IPS DF 6.9 (cell line): ENCODE measurements around the gene MCC.

Source experiments
- DNase-seq: peaks from one replicate; pipeline ENCODE4 v3.0.0-alpha.2; 2013; ENCODE audit warnings: low read depth, low spot score
- H3K27ac ChIP-seq: one replicate; pipeline ENCODE4 v1.5.1; 2013; ENCODE audit warnings: low read length, control low read depth
- H3K27me3 ChIP-seq: 2 replicates; pipeline ENCODE4 v1.6.1; 2013; ENCODE audit warnings: mild to moderate bottlenecking, low read length; ENCODE audit not compliant: control insufficient read depth, insufficient read depth
- H3K36me3 ChIP-seq: 2 replicates; pipeline ENCODE4 v1.6.1; 2013; ENCODE audit warnings: low read length; ENCODE audit not compliant: control insufficient read depth, insufficient read depth
- H3K4me1 ChIP-seq: 2 replicates; pipeline ENCODE4 v1.6.1; 2013; ENCODE audit warnings: low read length; ENCODE audit not compliant: control insufficient read depth, insufficient read depth
- H3K4me3 ChIP-seq: 2 replicates; pipeline ENCODE4 v1.5.1; 2013; ENCODE audit warnings: mild to moderate bottlenecking, low read length
- H3K9me3 ChIP-seq: 2 replicates; pipeline ENCODE4 v1.6.1; 2013; ENCODE audit warnings: low read length, inconsistent platforms; ENCODE audit not compliant: control insufficient read depth, insufficient read depth
- WGBS: extraction: QIAGEN DNeasy Blood & Tissue Kit; methylation state at CpG from one replicate; pipeline ENCODE4 v1.1.7; 2013; ENCODE audit warnings: mixed read lengths, missing lambda C conversion rate; ENCODE audit not compliant: insufficient read length, insufficient coverage; 5-methylcytosine and 5-hydroxymethylcytosine counted together

MCC gene

GRCh38 chr5:113255579-113256386, 232.5 kb downstream of the MCC start:
- H3K4me3 ChIP-seq: no peak overlapping the region
- H3K27me3 ChIP-seq: no peaks in the 10 kb centered on the region
- 100% methylated on average over 1 of the region's 5 CpGs for WGBS
- no peak overlapping the region for H3K27ac ChIP-seq
- H3K9me3 ChIP-seq: no peaks in the 10 kb centered on the region
- DNase-seq: no peak
- no peaks in the 10 kb centered on the region for H3K4me1 ChIP-seq
- H3K36me3 ChIP-seq: no peaks in the 10 kb centered on the region

GRCh38 chr5:113255105-113255504, 233.1 kb downstream of the MCC start:
- DNase-seq: no peak
- H3K4me3 ChIP-seq: no peak overlapping the region
- no peaks in the 10 kb centered on the region for H3K27me3 ChIP-seq
- H3K27ac ChIP-seq: no peak overlapping the region
- no peaks in the 10 kb centered on the region for H3K4me1 ChIP-seq
- no peaks in the 10 kb centered on the region for H3K36me3 ChIP-seq
- no CpG with 5 or more reads among the region's 4 CpGs for WGBS
- no peaks in the 10 kb centered on the region for H3K9me3 ChIP-seq

GRCh38 chr5:113253037-113253436, 235.2 kb downstream of the MCC start:
- DNase-seq: no peak
- Histone ChIP-seq H3K27me3 (no peaks in the 10 kb centered on the region), H3K9me3 (no peaks in the 10 kb centered on the region), H3K36me3 (no peaks in the 10 kb centered on the region), H3K27ac (no peak overlapping the region), H3K4me1 (no peaks in the 10 kb centered on the region; the same call in 1 of the 2 replicates), H3K4me3 (no peak overlapping the region)
- WGBS: no CpG with 5 or more reads among the region's 3 CpGs

GRCh38 chr5:113252066-113252465, 236.2 kb downstream of the MCC start:
- Histone ChIP-seq H3K27ac (no peak overlapping the region), H3K9me3 (no peaks in the 10 kb centered on the region), H3K4me1 (no peaks in the 10 kb centered on the region; the same call in 1 of the 2 replicates), H3K27me3 (no peaks in the 10 kb centered on the region), H3K36me3 (no peaks in the 10 kb centered on the region), H3K4me3 (no peak overlapping the region)
- no peak for DNase-seq
- WGBS: 100% methylated on average over 1 of the region's 7 CpGs

GRCh38 chr5:113250341-113250953, 237.8 kb downstream of the MCC start:
- Histone ChIP-seq H3K27ac (no peak overlapping the region), H3K4me1 (peaks cover 2% of the 10 kb centered on the region), H3K9me3 (no peaks in the 10 kb centered on the region), H3K36me3 (no peaks in the 10 kb centered on the region), H3K4me3 (no peak overlapping the region), H3K27me3 (no peaks in the 10 kb centered on the region)
- no peak for DNase-seq
- no CpG with 5 or more reads among the region's 7 CpGs for WGBS

- Histone ChIP-seq H3K27me3 (no peaks in the 10 kb centered on the region; the same call in 1 of the 2 replicates), H3K4me1 (peaks cover 2% of the 10 kb centered on the region), H3K36me3 (no peaks in the 10 kb centered on the region), H3K9me3 (no peaks in the 10 kb centered on the region), H3K27ac (no peak overlapping the region), H3K4me3 (no peak overlapping the region)
- DNase-seq: no peak
- no CpG with 5 or more reads among the region's 1 CpG for WGBS
Measured at GRCh38 chr5:113249206-113249605, 239.0 kb downstream of the MCC start.

- DNase-seq: no peak
- no peak overlapping the region for H3K27ac ChIP-seq
- H3K36me3 ChIP-seq: no peaks in the 10 kb centered on the region
- H3K27me3 ChIP-seq: no peaks in the 10 kb centered on the region; the same call in 1 of the 2 replicates
- WGBS: no CpG with 5 or more reads among the region's 5 CpGs
- no peaks in the 10 kb centered on the region for H3K9me3 ChIP-seq
- peaks cover 5% of the 10 kb centered on the region for H3K4me1 ChIP-seq
- no peak overlapping the region for H3K4me3 ChIP-seq
Measured at GRCh38 chr5:113246361-113246870, 241.8 kb downstream of the MCC start.

GRCh38 chr5:113245427-113246225, 242.6 kb downstream of the MCC start:
- Histone ChIP-seq H3K36me3 (no peaks in the 10 kb centered on the region), H3K4me3 (no peak overlapping the region), H3K9me3 (no peaks in the 10 kb centered on the region), H3K27me3 (no peaks in the 10 kb centered on the region; the same call in 1 of the 2 replicates), H3K4me1 (peaks cover 5% of the 10 kb centered on the region), H3K27ac (no peak overlapping the region)
- WGBS: no CpG with 5 or more reads among the region's 2 CpGs
- no peak for DNase-seq

- no peak overlapping the region for H3K4me3 ChIP-seq
- H3K27me3 ChIP-seq: no peaks in the 10 kb centered on the region; the same call in 1 of the 2 replicates
- H3K27ac ChIP-seq: no peak overlapping the region
- H3K9me3 ChIP-seq: no peaks in the 10 kb centered on the region
- H3K4me1 ChIP-seq: peaks cover 5% of the 10 kb centered on the region
- H3K36me3 ChIP-seq: no peaks in the 10 kb centered on the region
- no peak for DNase-seq
- WGBS: no CpG with 5 or more reads among the region's 9 CpGs
Measured at GRCh38 chr5:113244966-113245365, 243.3 kb downstream of the MCC start.

GRCh38 chr5:113243349-113243664, 244.9 kb downstream of the MCC start:
- H3K27ac ChIP-seq: no peak overlapping the region
- H3K27me3 ChIP-seq: no peaks in the 10 kb centered on the region; the same call in 1 of the 2 replicates
- H3K4me3 ChIP-seq: no peak overlapping the region
- H3K4me1 ChIP-seq: peaks cover 5% of the 10 kb centered on the region; the same call in 1 of the 2 replicates
- no peaks in the 10 kb centered on the region for H3K36me3 ChIP-seq
- DNase-seq: no peak
- no peaks in the 10 kb centered on the region for H3K9me3 ChIP-seq
- no CpG with 5 or more reads among the region's 2 CpGs for WGBS
